GM23338 (cell line): ENCODE data around the gene ZBTB12. TPM values are rescaled to one million over a fixed set of nuclear protein-coding genes. Genes with fewer than 3 reads are reported as not detected.

Experiments
- ATAC-seq: fragments of 200-7000 bp; cut with Tn5 transposase; 3 replicates; pipeline ENCODE4 v1.9.1; 2020
- DNase-seq: peaks from one replicate; pipeline ENCODE4 v3.0.0-alpha.2; 2015; ENCODE audit warnings: low spot score
- H2AFZ ChIP-seq: fragments of 200-600 bp; sonication (generic); 2 replicates; pipeline ENCODE4 v1.8.0; 2016; ENCODE audit warnings: antibody characterized with exemption, mild to moderate bottlenecking, moderate library complexity
- H3F3A ChIP-seq: fragments of 200-600 bp; sonication (generic); replicated peaks from 2 replicates; pipeline ENCODE4 v1.8.0; 2017; ENCODE audit warnings: antibody characterized with exemption, mixed run types, low read depth
- H3K27ac ChIP-seq: fragments of 200-600 bp; sonication (generic); 2 replicates; pipeline ENCODE4 v1.6.1; 2016; ENCODE audit warnings: low read depth
- H3K27me3 ChIP-seq: fragments of 200-600 bp; sonication (generic); 2 replicates; pipeline ENCODE4 v1.8.0; 2016; ENCODE audit warnings: mild to moderate bottlenecking, mixed run types, moderate library complexity; ENCODE audit not compliant: insufficient read depth
- H3K36me3 ChIP-seq: fragments of 200-600 bp; sonication (generic); 2 replicates; pipeline ENCODE4 v1.8.0; 2016; ENCODE audit warnings: mild to moderate bottlenecking; ENCODE audit not compliant: insufficient read depth
- H3K4me1 ChIP-seq: fragments of 200-600 bp; sonication (generic); 2 replicates; pipeline ENCODE4 v1.8.0; 2016; ENCODE audit warnings: mild to moderate bottlenecking, moderate library complexity; ENCODE audit not compliant: insufficient read depth
- H3K4me2 ChIP-seq: fragments of 200-600 bp; sonication (generic); 2 replicates; pipeline ENCODE4 v1.7.1; 2017; ENCODE audit warnings: mixed run types
- H3K4me3 ChIP-seq: fragments of 200-600 bp; sonication (generic); 2 replicates; pipeline ENCODE4 v1.6.1; 2016; ENCODE audit warnings: mixed run types
- H3K79me2 ChIP-seq: fragments of 200-600 bp; sonication (generic); replicated peaks from 2 replicates; pipeline ENCODE4 v1.8.0; 2017; ENCODE audit warnings: mild to moderate bottlenecking; ENCODE audit not compliant: insufficient read depth
- H3K9me2 ChIP-seq: fragments of 200-600 bp; sonication (generic); 2 replicates; pipeline ENCODE4 v1.8.0; 2017; ENCODE audit not compliant: insufficient read depth
- H4K20me1 ChIP-seq: fragments of 200-600 bp; sonication (generic); replicated peaks from 2 replicates; pipeline ENCODE4 v1.8.0; 2017; ENCODE audit warnings: mild to moderate bottlenecking; ENCODE audit not compliant: insufficient read depth
- H3K27ac Mint-ChIP-seq: 2 replicates; pipeline ENCODE4 v1.8.0; 2020; ENCODE audit warnings: inconsistent platforms, mild to moderate bottlenecking, moderate library complexity, mixed read lengths
- H3K27me3 Mint-ChIP-seq: 3 replicates; pipeline ENCODE4 v1.8.0; 2022; ENCODE audit warnings: low read depth, mild to moderate bottlenecking, moderate library complexity, mixed read lengths, inconsistent platforms; ENCODE audit not compliant: insufficient read depth, poor library complexity
- H3K36me3 Mint-ChIP-seq: 3 replicates; pipeline ENCODE4 v1.8.0; 2021; ENCODE audit warnings: low read depth, mild to moderate bottlenecking, inconsistent platforms, moderate library complexity, mixed read lengths
- H3K4me1 Mint-ChIP-seq: 3 replicates; pipeline ENCODE4 v1.8.0; 2020; ENCODE audit warnings: mild to moderate bottlenecking, inconsistent platforms, mixed read lengths
- H3K4me3 Mint-ChIP-seq: 3 replicates; pipeline ENCODE4 v1.8.0; 2021; ENCODE audit warnings: moderate library complexity, mild to moderate bottlenecking, inconsistent platforms, mixed read lengths
- H3K9me3 Mint-ChIP-seq: 3 replicates; pipeline ENCODE4 v1.8.0; 2020; ENCODE audit warnings: moderate library complexity, mild to moderate bottlenecking, inconsistent platforms, mixed read lengths
- CREB1 ChIP-seq: fragments of 250-450 bp; sonication (Bioruptor Pico); IDR thresholded peaks from 2 replicates; pipeline ENCODE4 v1.5.0; 2020; ENCODE audit warnings: low read depth, mild to moderate bottlenecking, moderate library complexity
- CTCF ChIP-seq, 2 experiments: fragments of 200-600 bp in 1 of 2; sonication (generic) in 1 of 2; conservative IDR thresholded peaks; 2 replicates each; pipeline versions ENCODE4 v1.5.1 to v1.6.1; 2016 to 2017; ENCODE audit warnings: antibody characterized with exemption in 2 of 2, low read depth in 2 of 2, mild to moderate bottlenecking in 2 of 2, moderate library complexity in 1 of 2
- ETS1 ChIP-seq: IDR thresholded peaks from 2 replicates; pipeline ENCODE4 v1.6.1; 2016; ENCODE audit warnings: antibody characterized with exemption
- EZH2phosphoT487 ChIP-seq: fragments of 200-600 bp; sonication (generic); IDR thresholded peaks from one replicate; pipeline ENCODE4 v1.8.1; 2018; ENCODE audit warnings: antibody characterized with exemption; ENCODE audit not compliant: unreplicated experiment
- JUNB ChIP-seq: IDR thresholded peaks from one replicate; pipeline ENCODE4 v1.6.1; 2016; ENCODE audit warnings: antibody characterized with exemption; ENCODE audit not compliant: unreplicated experiment
- NANOG ChIP-seq: IDR thresholded peaks from 2 replicates; pipeline ENCODE4 v1.6.1; 2016; ENCODE audit warnings: antibody characterized with exemption, borderline replicate concordance
- POLR2AphosphoS5 ChIP-seq: IDR thresholded peaks from 2 replicates; pipeline ENCODE4 v1.6.1; 2016; ENCODE audit warnings: antibody characterized with exemption, low read depth
- REST ChIP-seq: IDR thresholded peaks from one replicate; pipeline ENCODE4 v1.6.1; 2018; ENCODE audit warnings: antibody characterized with exemption; ENCODE audit not compliant: unreplicated experiment
- STAT1 ChIP-seq: IDR thresholded peaks from one replicate; pipeline ENCODE4 v1.6.1; 2016; ENCODE audit warnings: antibody characterized with exemption; ENCODE audit not compliant: unreplicated experiment
- ZNF331 ChIP-seq: fragments of 250-450 bp; sonication (Bioruptor Pico); IDR thresholded peaks from 2 replicates; pipeline ENCODE4 v1.5.0; 2020; ENCODE audit warnings: low read depth, mild to moderate bottlenecking, moderate library complexity
- ZNF462 ChIP-seq: fragments of 250-450 bp; sonication (Bioruptor Pico); IDR thresholded peaks from 2 replicates; pipeline ENCODE4 v1.5.0; 2020; ENCODE audit warnings: mild to moderate bottlenecking, moderate library complexity
- polyA plus RNA-seq: library from polyadenylated mRNA; unstranded; fragments of >200 nt; fragmentation: Nextera tagmentation; extraction: Ambion mirVana; gene quantifications from 2 replicates; pipeline ENCODE4 v1.2.1, GENCODE V29; 2016
- total RNA-seq: library from RNA; depleted of rRNA; stranded (reverse); fragments of >200 nt; shearing (Covaris generic); gene quantifications from 2 replicates; pipeline ENCODE4 v1.2.3, GENCODE V29; 2014

Gene ZBTB12
- total and polyA plus RNA-seq, 2 experiments from 2014 or later: 0.18 to 14.4 TPM

GRCh38 chr6:31949926-31950548 lies 48.2 kb upstream of the ZBTB12 start:
- Histone ChIP-seq H3K4me2 (no peak overlapping the region), H3K4me1 (no peaks in the 10 kb centered on the region), H3K27me3 (no peaks in the 10 kb centered on the region), H3F3A (0 out of 2 replicates have a peak, but pooled peaks cover 6% of the 10 kb centered on the region), H3K9me2 (no peaks in the 10 kb centered on the region), H3K79me2 (no peaks in the 10 kb centered on the region), H3K27ac (no peak overlapping the region), H3K36me3 (peaks cover 6% of the 10 kb centered on the region; the same call in 1 of the 2 replicates), H3K4me3 (no peak overlapping the region), H4K20me1 (no peaks in the 10 kb centered on the region; the same call in 1 of the 2 replicates), H2AFZ (no peak overlapping the region)
- TF ChIP-seq ETS1 (no peak), ZNF462 (CRISPR knock-in tag) (no peak), NANOG (no peak), EZH2phosphoT487 (no peak), JUNB (no peak), CREB1 (no peak), REST (no peak), ZNF331 (no peak), POLR2AphosphoS5 (no peak), STAT1 (no peak), CTCF (conservative IDR thresholded peaks at IDR 0.05; ENCODE audit: low read depth in 2 of 2) (no peak)
- Mint-ChIP-seq H3K9me3 (peaks cover 3% of the 10 kb centered on the region; the same call in 1 of the 3 replicates), H3K27me3 (peaks cover 16% of the 10 kb centered on the region), H3K4me3 (no peak overlapping the region; the same call in 2 of the 3 replicates), H3K36me3 (peaks cover 28% of the 10 kb centered on the region), H3K4me1 (no peaks in the 10 kb centered on the region; the same call in 1 of the 3 replicates), H3K27ac (no peak overlapping the region)
- ATAC-seq (no peak), DNase-seq (no peak)
